Measurements from ENCODE around the gene PRKAA1.

Gene PRKAA1

GRCh38 chr5:40780199-40780598 is 18.0 kb downstream of the PRKAA1 start:
- DNase-seq (ENCODE audit: low spot score), result no peak

- DNase-seq (ENCODE audit: low spot score), result no peak
Measured at GRCh38 chr5:40779561-40779960, 18.6 kb downstream of the PRKAA1 start.

- DNase-seq (ENCODE audit: low spot score), result no peak
Measured at GRCh38 chr5:40778133-40778532, 20.0 kb downstream of the PRKAA1 start.

GRCh38 chr5:40776658-40776977 is 21.6 kb downstream of the PRKAA1 start:
- DNase-seq (ENCODE audit: low spot score), result no peak

- no peak for DNase-seq (ENCODE audit: low spot score)
Measured at GRCh38 chr5:40775846-40776657, 22.1 kb downstream of the PRKAA1 start.

GRCh38 chr5:40775085-40775845 is 22.9 kb downstream of the PRKAA1 start:
- DNase-seq (ENCODE audit: low spot score), result no peak

- DNase-seq (ENCODE audit: low spot score), result no peak
Measured at GRCh38 chr5:40774623-40775022, 23.6 kb downstream of the PRKAA1 start.

- DNase-seq (ENCODE audit: low spot score), result no peak
Measured at GRCh38 chr5:40770764-40771163, 27.4 kb downstream of the PRKAA1 start.

GRCh38 chr5:40762705-40763104 is 35.5 kb downstream of the PRKAA1 start:
- DNase-seq (ENCODE audit: low spot score), result no peak

GRCh38 chr5:40757400-40757799 is 40.8 kb downstream of the PRKAA1 start:
- no peak for DNase-seq (ENCODE audit: low spot score)

- DNase-seq (ENCODE audit: low spot score), result peak; percentile 94
Measured at GRCh38 chr5:40755407-40756365, 42.5 kb downstream of the PRKAA1 start, which contains the start of gene TTC33. Gene TTC33 (minus strand): TSS chr5:40755961. CDS start chr5:40747018, 8,943 bp downstream.

- peak; percentile 69 for DNase-seq (ENCODE audit: low spot score)
Measured at GRCh38 chr5:40755093-40755406, 43.1 kb downstream of the PRKAA1 start.

- DNase-seq (ENCODE audit: low spot score), result no peak
Measured at GRCh38 chr5:40754381-40755092, 43.6 kb downstream of the PRKAA1 start.

GRCh38 chr5:40746703-40747102 is 51.5 kb downstream of the PRKAA1 start:
- no peak for DNase-seq (ENCODE audit: low spot score)

GRCh38 chr5:40743771-40744170 is 54.4 kb downstream of the PRKAA1 start:
- no peak for DNase-seq (ENCODE audit: low spot score)

GRCh38 chr5:40738502-40738901 is 59.7 kb downstream of the PRKAA1 start:
- DNase-seq (ENCODE audit: low spot score), result no peak

GRCh38 chr5:40736103-40736875 is 61.9 kb downstream of the PRKAA1 start:
- peak; percentile 32 for DNase-seq (ENCODE audit: low spot score)

- no peak for DNase-seq (ENCODE audit: low spot score)
Measured at GRCh38 chr5:40735609-40736008, 62.6 kb downstream of the PRKAA1 start.

- no peak for DNase-seq (ENCODE audit: low spot score)
Measured at GRCh38 chr5:40734986-40735385, 63.2 kb downstream of the PRKAA1 start.

GRCh38 chr5:40733879-40734563 is 64.2 kb downstream of the PRKAA1 start:
- DNase-seq (ENCODE audit: low spot score), result no peak

Data from D341Med (cell line).